Fibroblast of villous mesenchyme (primary cell): ENCODE results near the gene FADS1. TPM values are rescaled to one million over a fixed set of nuclear protein-coding genes. Genes with fewer than 3 reads are reported as not detected.
A peak's percentile ranks its signal among the peaks of the same experiment; 100 is the strongest.

Experiments
- DNase-seq: peaks from one replicate; pipeline ENCODE4 v3.0.0-alpha.2; 2010; ENCODE audit warnings: low read depth
- H3K4me3 ChIP-seq: 2 replicates; pipeline ENCODE4 v1.5.1; 2011; ENCODE audit warnings: low read depth, mild to moderate bottlenecking, low read length
- CTCF ChIP-seq: IDR thresholded peaks from 2 replicates; pipeline ENCODE4 v1.5.1; 2012; ENCODE audit warnings: low read depth, mild to moderate bottlenecking, low read length; ENCODE audit not compliant: insufficient read depth
- total RNA-seq: library from RNA; depleted of rRNA; stranded (reverse); fragments of >200 nt; gene quantifications from 2 replicates; pipeline ENCODE4 v1.2.3, GENCODE V29; 2012

FADS1 gene
- total RNA-seq, 1 donor = 244 TPM

- DNase-seq = no peak
These were observed 23.0 kb downstream of the FADS1 start for GRCh38 chr11:61793829-61794204.

GRCh38 chr11:61793083-61793828, 23.5 kb downstream of the FADS1 start:
- DNase-seq = peak; percentile 7
- peak overlapping the region; percentile 95 for H3K4me3 ChIP-seq
- no peak for TF ChIP-seq CTCF

More at GRCh38 chr11:61793829-61794204, 23.0 kb downstream of the FADS1 start:
- TF ChIP-seq CTCF = no peak
- H3K4me3 ChIP-seq = peak overlapping the region; percentile 95

- peak; percentile 94 for DNase-seq
- peak within 1 kb of the TSS; percentile 95 for H3K4me3 ChIP-seq
- no peak for TF ChIP-seq CTCF
These were observed 24.3 kb downstream of the FADS1 start, which contains the start of the genes FEN1 and TMEM258 for GRCh38 chr11:61792310-61793082. Gene FEN1, plus strand, starts transcription at chr11:61792911. Its CDS starts 2,451 bp downstream, at chr11:61795362. Gene TMEM258, minus strand, starts transcription at chr11:61792599. Its CDS starts 41 bp downstream, at chr11:61792558.

GRCh38 chr11:61791737-61792309, 25.0 kb downstream of the FADS1 start:
- H3K4me3 ChIP-seq = peak overlapping the region; percentile 95
- peak; percentile 8 for TF ChIP-seq CTCF
- DNase-seq = peak; percentile 95

- peak; percentile 74 for TF ChIP-seq CTCF
- peak; percentile 74 for DNase-seq
- no peak overlapping the region for H3K4me3 ChIP-seq
These were observed 28.8 kb downstream of the FADS1 start for GRCh38 chr11:61787928-61788491.

- no peak overlapping the region for H3K4me3 ChIP-seq
- TF ChIP-seq CTCF = no peak
- no peak for DNase-seq
These were observed 30.9 kb downstream of the FADS1 start for GRCh38 chr11:61785837-61786402.
